GM19468 (cell line): ENCODE results near the gene PPP6C.
"Not testable (repeated sequence)": the region's sequence is repeated elsewhere in the genome, so short reads cannot be mapped to it uniquely, and the experiment has no call there.

Source experiments
- ATAC-seq: cut with Tn5 transposase; IDR thresholded peaks from one replicate; pipeline ENCODE4 v1.9.1; 2021; ENCODE audit warnings: mild to moderate bottlenecking, moderate library complexity, moderate number of reproducible peaks; ENCODE audit not compliant: unreplicated experiment; ENCODE audit errors: extremely low read depth

Gene PPP6C

GRCh38 chr9:125189361-125190289, at the start of gene PPP6C:
TSS of gene PPP6C (minus strand) at chr9:125189803. CDS start at chr9:125189718, 85 bp downstream.
- ATAC-seq: peak; percentile 95

DNA sequence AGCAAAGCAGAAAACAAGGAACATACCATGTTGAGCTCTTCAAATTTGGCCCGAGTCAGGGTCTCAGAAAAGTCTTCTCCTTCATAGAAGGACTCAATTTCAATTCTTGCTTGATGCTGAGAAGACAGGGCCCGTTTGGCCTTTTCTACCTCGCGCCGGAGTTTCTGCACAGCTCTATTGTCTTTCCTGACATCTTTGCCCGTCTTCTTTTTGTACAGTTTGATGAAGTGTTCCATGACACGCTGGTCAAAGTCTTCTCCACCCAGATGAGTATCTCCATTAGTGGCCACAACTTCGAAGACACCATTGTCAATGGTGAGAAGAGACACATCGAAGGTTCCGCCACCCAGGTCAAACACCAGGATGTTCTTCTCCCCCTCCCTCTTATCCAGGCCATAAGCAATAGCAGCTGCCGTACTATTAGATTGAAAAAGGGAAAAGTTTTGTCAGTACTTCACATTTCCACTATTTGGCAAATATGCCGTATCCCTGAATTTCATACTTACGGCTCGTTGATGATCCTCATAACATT, 49.4 kb upstream of the PPP6C start:
- no peak for ATAC-seq

DNA sequence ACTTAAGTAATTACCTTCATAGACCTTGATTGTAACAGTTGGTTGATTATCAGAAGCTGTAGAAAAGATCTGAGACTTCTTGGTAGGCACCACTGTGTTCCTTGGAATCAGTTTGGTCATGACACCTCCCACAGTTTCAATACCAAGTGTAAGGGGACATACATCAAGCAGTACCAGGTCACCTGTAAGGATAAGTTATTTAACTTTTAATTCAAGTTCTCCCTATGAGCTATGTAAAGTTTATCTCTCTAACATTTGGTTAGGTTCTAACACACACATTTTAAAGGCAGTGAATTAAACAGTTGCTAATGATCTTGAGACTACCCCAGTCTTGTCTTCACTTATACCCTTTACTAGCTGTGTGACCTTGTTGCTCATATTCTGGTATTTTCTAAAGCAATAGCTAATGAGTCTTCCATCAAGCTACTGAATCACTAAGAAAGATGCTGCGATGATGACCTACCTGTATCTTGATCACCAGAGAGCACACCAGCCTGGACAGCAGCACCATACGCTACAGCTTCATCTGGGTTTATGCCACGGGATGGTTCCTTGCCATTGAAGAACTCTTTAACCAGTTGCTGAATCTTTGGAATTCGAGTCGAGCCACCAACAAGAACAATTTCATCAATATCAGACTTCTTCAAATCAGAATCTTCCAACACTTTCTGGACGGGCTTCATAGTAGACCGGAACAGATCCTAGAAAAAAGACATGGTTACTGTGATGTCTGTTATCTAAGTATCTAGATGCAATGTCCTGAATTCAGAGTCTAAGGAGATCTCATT, 48.7 kb upstream of the PPP6C start:
- ATAC-seq: no peak

- not testable (repeated sequence) for ATAC-seq
Observed at GRCh38 chr9:125236520-125237159, 47.0 kb upstream of the PPP6C start.

DNA sequence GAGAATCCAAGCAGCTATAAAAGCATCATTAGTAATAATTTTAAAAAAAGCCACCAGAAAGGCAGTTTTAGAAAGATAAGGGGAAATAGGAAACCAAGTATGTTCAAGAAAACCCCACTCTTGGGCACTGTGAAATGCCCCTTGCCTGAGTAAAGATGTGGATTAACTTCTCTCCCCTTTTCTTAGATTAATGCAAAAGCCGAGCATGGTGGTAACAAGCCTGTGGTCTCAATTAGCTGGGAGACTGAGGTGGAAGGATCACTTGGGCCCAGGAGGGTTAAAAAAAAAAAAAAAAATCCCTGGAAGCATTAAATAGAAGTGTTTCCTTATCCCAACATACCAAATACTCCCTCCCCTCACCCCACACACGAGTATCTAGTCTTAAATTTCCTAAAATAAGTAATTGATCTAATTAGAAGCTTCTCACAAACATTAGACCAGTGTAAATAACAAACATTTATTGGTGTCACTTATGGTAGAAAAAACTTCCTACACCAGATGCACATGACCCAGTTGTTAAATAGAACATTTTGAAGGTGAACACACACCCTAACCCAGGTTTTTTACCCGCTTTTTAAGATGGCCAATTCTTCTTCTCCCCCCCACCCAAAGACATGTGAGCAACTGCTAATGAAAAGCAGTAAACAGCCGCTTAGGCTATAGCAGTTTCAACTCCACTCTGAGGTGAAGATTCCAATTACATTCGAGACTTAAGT, 46.4 kb upstream of the PPP6C start:
- no peak for ATAC-seq

DNA sequence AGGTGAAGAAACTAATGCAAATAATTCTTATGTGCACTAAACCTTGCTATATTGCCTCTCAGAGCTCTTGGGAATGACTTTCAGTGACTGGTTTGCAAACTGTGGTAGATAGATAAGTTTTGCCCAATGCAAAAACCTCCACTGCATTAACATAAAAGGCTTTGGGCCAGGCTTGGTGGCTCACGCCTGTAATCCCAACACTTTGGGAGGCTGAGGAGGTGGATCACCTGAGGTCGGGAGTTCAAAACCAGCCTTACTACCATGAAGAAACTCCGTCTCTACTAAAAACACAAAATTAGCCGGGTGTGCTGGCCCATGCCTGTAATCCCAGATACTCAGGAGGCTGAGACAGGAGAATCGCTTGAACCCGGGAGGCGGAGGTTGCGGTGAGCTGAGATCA, 44.5 kb upstream of the PPP6C start:
- not testable (repeated sequence) for ATAC-seq

GRCh38 chr9:125233678-125234077, 44.1 kb upstream of the PPP6C start:
- no peak for ATAC-seq

- no peak for ATAC-seq
Observed at GRCh38 chr9:125227761-125228160, 38.2 kb upstream of the PPP6C start.

GRCh38 chr9:125224858-125225257, 35.3 kb upstream of the PPP6C start:
- not testable (repeated sequence) for ATAC-seq

DNA sequence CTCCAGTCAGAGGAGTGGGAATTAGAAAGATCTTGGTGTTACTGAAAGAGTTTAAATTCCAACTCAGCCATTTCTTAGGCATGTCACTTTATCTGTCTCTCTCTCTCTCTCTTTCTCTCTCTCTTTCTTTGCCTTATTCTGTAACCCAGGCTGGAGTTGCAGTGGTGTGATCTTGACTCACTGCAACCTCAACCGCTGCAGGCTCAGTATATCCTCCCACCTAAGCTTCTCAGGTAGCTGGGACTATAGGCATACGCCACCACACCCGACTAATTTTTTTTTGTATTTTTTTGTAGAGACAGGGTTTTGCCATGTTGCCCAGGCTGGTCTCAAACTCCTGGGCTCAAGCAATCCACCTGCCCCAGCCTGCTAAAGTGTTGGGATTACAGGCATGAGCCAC, 29.0 kb upstream of the PPP6C start:
- no peak for ATAC-seq

GRCh38 chr9:125214186-125214585, 24.6 kb upstream of the PPP6C start:
- ATAC-seq: no peak

DNA sequence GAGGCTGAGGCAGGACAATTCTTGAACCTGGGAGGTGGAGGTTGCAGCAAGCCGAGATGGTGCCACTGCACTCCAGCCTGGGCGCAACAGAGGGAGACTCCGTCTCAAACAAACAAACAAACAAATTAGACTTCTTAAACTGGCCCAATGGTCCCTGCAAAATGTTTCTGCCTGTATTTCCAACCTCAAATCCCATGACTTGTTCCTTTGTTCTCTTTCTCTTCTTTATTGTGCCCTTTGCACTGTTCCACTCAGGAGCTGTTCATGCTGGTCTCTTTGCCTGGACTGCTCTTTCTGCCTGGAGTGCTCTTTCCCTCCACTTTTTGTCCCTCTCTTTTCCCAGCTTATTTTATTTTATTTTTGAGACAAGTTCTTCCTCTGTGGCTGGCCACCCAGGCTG, 14.9 kb upstream of the PPP6C start:
- ATAC-seq: no peak

DNA sequence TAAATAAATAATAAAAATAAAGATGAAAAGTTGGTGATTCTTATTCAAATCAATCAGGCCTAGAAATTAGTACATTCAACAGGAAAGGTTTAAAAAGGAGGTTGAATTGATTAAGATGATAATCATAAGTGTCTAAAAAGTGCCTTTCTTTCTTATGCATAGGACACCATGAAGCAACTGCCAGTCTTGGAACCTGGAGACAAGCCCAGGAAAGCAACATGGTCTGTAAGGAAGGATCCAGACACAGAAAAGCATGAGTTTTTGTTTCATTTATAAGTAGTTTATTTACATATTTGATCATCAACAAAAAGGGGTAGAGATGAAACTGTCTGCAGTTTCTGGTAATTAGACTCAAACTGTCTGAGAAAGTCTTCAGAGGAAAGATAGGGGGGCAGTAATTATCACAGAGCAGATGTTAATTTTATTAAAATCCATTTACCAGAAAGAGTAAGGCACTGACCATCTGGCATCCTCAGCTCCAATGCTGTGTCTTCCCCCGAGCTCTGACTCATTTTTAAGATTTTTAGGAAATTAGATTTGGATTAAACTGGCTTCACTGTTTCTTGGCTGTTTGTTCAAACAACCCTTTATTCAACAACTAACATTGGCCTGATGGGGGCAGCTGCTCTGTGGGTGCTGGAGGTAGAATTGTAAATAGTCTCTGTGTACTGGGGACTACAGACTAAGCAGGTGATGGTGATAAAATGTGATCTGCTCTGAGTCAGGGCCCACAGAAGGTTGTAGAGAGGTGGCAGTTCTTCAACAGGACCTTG, 13.4 kb upstream of the PPP6C start:
- ATAC-seq: no peak

DNA sequence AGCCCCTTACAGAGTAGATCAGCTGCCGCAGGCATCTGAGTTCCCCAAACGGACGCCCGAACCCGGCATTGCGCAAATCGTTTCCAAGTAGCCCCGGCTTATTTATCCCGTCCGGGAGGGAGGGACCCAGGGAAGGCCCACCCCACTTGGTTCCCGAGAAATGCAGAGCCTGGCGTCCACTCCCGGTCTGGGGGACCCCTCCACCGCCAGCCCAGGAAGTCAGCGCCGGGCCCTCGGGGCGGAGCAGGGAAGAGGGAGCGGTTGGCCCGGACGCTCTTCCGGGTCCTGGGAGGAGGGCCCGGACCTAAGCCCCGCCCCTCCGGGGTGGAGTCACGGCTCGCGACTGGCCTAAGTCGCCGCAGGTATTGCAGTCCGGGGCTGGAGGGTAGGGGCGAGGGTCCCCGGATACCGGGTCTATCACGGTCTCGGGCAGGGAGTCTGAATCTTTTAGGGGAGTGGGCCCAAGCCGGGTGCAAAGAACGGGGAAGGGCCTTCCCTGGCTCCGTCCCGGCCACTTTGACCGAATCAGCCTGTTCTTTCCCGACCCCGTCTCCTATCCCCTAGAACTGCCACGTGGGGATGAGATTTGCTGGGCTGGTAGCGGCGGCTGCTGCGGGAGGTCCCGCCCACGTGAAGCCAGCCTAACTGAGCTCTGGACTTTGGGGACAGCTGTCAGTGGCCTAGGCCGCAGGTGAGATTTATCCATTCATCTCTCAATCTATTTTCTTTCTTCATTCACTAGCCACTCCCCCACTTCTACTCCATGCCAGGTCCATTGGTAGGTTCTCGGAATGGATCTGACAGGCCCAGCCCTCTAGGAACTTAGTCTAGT, 10.8 kb upstream of the PPP6C start, which contains the start of gene RABEPK:
RABEPK (plus strand) TSS at position 327 of the 832 bp plus-strand sequence. CDS start 2,472 bp downstream, outside the sequence.
- ATAC-seq: peak; percentile 91

- ATAC-seq: not testable (repeated sequence)
Observed at GRCh38 chr9:125195591-125195990, 6.0 kb upstream of the PPP6C start.

DNA sequence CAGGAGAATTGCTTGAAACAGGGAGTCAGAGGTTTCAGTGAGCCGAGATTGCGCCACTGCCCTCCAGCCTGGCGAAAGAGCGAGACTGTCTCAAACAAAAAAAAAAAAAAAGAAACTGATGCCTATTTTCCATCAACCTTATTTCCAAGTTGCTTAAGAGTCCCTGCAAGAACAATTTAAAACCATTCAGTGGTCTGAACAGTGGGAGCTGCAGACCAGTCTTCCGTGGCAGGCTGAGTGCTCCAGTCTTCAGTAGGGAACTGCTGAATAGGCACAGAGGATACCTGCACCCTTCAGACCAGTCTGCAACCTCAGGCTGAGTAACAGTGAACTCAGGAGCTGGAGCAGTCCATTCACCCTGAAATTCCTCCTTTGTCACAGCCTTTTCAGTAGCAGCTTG, 4.9 kb upstream of the PPP6C start:
- ATAC-seq: not testable (repeated sequence)

DNA sequence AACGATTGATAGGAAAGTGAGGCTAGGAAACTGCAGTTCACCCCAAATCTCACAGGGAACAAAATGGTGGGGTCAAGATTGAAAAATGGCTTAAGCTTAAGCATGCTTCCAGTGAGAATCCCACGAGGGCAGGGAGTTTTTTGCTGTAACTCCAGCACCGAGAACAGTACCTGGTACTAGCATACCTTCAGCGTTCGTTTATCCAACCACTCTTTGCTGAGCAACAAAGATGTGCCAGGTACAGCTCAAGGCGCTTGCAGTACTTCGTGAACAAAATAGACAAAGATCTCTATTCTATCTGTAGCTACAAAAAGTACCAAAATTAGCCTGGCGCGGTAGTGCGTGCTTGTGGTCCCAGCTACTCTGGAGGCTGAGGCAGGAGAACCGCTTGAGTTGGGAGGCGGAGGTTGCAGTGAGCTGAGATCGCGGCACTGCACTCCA, 778 bp upstream of the PPP6C start:
- no peak for ATAC-seq

DNA sequence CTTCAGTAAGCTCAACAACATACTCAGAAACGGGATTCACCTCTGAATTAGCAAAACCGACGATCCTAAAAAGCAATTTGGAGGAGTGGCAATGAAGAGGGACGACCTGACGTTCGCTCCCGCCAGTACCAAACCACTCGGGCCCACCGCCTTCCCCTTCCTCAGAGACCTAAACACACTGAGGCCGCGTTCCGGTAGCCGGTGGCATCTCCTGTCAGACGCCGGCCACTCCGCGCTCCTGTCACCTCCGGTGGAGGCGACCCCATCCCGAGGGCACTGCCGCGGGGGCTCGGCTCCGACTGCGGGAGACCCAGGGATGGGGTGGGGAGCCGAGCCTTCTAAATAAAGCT, 617 bp downstream of the PPP6C start:
- ATAC-seq: no peak
